ENCODE measurements around the gene TASOR2.

TASOR2 gene

DNA sequence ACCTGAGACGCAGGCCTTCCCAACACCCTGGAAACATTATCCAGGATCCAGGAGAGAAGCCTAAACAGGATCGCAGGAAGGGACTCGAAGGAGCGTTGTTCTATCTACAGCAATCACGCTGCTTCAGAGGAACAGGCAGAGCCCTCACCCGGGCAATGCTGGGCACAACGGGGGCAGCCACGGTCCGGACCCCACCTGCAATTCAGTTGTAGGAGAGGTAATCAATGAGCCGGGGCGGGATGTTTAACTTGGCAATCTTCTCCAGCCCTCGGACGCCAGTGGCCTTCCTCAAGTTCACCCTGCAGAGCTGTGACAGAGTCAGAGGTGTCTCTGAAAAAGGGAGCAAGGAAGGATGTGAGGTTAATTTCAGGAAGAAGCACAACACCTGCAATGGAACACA is 44.1 kb upstream of the TASOR2 start:
- TF ChIP-seq, protein P1, sequence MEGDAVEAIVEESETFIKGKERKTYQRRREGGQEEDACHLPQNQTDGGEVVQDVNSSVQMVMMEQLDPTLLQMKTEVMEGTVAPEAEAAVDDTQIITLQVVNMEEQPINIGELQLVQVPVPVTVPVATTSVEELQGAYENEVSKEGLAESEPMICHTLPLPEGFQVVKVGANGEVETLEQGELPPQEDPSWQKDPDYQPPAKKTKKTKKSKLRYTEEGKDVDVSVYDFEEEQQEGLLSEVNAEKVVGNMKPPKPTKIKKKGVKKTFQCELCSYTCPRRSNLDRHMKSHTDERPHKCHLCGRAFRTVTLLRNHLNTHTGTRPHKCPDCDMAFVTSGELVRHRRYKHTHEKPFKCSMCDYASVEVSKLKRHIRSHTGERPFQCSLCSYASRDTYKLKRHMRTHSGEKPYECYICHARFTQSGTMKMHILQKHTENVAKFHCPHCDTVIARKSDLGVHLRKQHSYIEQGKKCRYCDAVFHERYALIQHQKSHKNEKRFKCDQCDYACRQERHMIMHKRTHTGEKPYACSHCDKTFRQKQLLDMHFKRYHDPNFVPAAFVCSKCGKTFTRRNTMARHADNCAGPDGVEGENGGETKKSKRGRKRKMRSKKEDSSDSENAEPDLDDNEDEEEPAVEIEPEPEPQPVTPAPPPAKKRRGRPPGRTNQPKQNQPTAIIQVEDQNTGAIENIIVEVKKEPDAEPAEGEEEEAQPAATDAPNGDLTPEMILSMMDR (IDR thresholded peaks at IDR 0.05; ENCODE audit: control extremely low read depth, extremely low read depth, low read depth, missing control alignments) = no peak
- no peak for DNase-seq (ENCODE audit: extremely low spot score)
- CTCF ChIA-PET = interaction anchor here (5.0 kb wide), 1 partner anchor 11 kb away, joined by 30 read pairs; no protein-coding TSS in a partner anchor
- POLR2A ChIA-PET = no interaction called here

DNA sequence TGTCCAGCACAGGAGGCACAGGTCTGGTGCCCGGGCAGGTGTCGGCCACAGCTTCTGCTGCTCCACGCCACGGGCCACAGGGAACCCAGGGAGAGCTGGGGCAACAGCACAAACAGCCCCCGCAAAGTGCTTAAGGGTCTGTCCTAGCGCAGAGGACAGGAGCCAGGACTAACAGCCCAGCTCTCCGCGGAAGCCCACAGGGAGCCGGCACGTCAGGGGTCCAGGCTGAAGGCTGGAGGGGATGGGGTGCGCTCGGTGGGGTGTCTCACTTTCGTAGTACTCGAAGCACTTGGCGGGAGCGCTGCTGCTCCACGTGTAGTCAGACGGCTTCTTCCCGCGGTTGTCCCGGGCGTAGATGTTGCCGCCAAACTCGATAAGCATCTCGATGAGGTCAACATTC is 43.1 kb upstream of the TASOR2 start:
- TF ChIP-seq, protein P1 (IDR thresholded peaks at IDR 0.05; ENCODE audit: control extremely low read depth, extremely low read depth, low read depth, missing control alignments) = no peak
- CTCF ChIA-PET = interaction anchor here (5.0 kb wide), 1 partner anchor 12 kb away, joined by 30 read pairs; no protein-coding TSS in a partner anchor
- DNase-seq (ENCODE audit: extremely low spot score) = no peak
- POLR2A ChIA-PET = no interaction called here

DNA sequence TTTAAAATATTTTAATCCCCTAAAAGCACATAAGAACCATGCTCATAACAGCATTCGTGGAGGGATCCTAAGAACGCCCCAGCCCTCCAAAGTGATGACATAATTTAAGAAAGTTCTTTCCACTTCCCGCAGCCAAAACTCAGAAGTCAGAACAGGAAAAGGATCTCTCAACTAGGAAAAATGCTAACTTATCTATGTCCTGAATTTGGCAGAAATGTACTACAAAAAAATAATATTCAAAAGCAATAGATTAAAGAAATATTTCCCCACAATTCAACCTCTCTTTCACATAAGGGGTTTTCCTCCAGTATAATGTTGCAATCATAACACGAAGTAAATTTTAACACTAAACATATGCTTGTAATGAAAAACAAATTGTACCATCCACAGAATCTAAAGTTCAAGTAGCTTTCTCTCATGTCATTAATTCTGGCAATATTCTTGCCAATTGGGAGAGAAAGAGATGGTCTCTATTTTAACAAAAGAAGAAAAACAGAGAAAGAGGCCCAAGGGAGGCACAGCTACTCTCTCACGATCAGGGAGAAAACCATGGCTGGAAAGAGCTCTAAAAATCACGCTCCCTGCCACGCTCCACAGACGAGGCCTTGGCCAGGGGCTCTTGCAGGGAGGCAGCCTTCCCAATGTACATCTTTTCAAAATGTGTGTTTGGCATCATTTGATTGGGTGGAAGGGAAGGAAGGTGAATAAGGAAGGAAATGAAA is 41.1 kb upstream of the TASOR2 start:
- POLR2A ChIA-PET = no interaction called here
- no peak for DNase-seq (ENCODE audit: extremely low spot score)
- CTCF ChIA-PET = interaction anchor here (1.1 to 5.0 kb wide), 2 partner anchors 12 to 14 kb away, joined by 3 to 30 read pairs; no protein-coding TSS in a partner anchor
- TF ChIP-seq, protein P1 (IDR thresholded peaks at IDR 0.05; ENCODE audit: control extremely low read depth, extremely low read depth, low read depth, missing control alignments) = no peak

DNA sequence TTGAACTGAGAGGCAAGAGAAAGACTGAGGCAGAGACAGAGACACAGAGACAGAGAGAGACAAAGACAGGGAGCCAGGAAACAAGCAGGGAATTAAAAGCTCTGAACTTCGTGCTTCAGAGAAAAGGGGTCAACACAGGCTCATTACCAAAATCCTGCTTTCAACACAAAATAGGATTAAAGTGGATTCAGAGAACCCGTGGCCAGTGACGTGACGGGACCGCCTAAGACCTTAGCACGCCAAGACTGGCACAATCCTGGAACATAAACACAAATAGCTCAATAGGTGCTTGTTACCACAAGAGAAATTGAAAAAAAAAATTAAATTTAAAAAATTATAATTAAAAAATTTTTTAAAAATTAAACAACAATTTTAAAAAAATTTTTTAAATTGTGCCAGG is 39.7 kb upstream of the TASOR2 start:
- CTCF ChIA-PET = interaction anchor here (1.3 to 5.0 kb wide), 2 partner anchors 16 to 22 kb away, joined by 4 to 30 read pairs; no protein-coding TSS in a partner anchor
- DNase-seq (ENCODE audit: extremely low spot score) = no peak
- TF ChIP-seq, protein P1 (IDR thresholded peaks at IDR 0.05; ENCODE audit: control extremely low read depth, extremely low read depth, low read depth, missing control alignments) = no peak
- POLR2A ChIA-PET = no interaction called here

DNA sequence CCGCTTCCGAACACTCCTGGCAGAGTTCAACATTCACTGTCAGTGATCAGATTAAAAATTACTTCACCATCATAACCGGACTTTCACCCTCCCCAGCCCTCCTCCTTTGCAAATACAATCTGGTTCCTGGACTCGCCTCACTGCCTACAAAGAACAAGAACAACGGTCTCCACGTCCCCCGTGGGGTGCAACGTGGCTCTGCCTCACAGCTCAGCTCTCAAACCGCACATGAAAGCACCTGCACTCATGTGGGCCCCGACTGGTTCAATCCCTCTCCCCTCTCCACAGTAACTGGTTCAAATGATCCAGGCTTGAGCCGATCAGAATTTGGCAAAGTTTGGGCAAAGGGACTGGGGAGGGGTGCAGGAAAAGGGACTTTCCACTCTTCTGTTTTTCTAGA is 39.3 kb upstream of the TASOR2 start:
- POLR2A ChIA-PET = no interaction called here
- CTCF ChIA-PET = interaction anchor here (1.0 to 5.0 kb wide), 3 partner anchors 8 to 22 kb away, joined by 3 to 30 read pairs (median 4); no protein-coding TSS in a partner anchor
- TF ChIP-seq, protein P1 (IDR thresholded peaks at IDR 0.05; ENCODE audit: control extremely low read depth, extremely low read depth, low read depth, missing control alignments) = no peak
- DNase-seq (ENCODE audit: extremely low spot score) = no peak

DNA sequence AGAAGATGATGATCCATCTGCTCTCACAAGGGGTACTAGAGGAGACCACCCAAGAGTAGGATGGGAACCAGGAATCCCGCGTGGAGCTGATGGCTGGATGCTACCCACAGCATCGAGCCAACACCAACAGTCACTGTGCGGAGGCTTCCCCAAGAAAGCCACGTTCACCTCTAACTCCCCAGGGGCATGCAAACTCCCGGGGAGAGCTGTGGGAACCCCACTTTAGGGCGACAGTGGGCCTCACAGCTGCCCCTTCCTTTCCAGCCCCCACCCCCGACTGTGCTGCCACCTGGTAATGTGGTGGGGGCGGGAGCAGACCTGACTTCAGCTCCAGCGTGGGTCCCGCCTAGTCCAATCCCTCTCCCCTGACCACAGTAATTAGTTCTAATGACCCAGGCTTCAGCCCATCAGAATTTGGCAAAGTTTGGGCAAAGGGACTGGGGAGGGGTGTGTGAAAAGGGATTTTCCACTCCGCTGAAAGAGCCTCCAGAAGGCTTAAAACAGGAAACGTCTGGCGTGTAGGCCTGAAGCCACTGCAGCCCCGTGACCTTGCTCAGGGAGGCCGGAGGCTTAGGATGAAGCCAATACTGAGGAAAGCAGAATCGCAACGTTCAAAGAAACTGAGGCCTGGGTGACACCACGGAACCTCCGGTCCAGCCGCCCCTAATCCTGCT is 38.6 kb upstream of the TASOR2 start:
- no peak for DNase-seq (ENCODE audit: extremely low spot score)

More for the DNA sequence above, 38.6 kb upstream of the TASOR2 start:
- ChIA-PET POLR2A (interaction anchor here (0.5 kb wide), 1 partner anchor 79 kb away, joined by 3 read pairs; no protein-coding TSS in a partner anchor), CTCF (interaction anchor here (0.9 to 1.5 kb wide), 7 partner anchors 9 to 33 kb away, joined by 3 to 6 read pairs (median 3); no protein-coding TSS in a partner anchor)
- TF ChIP-seq, protein P1 (IDR thresholded peaks at IDR 0.05; ENCODE audit: control extremely low read depth, extremely low read depth, low read depth, missing control alignments) = no peak

All from GM10248 (cell line).